ENCODE data around the gene PTGS2.

GRCh38 chr1:186655876-186656275 is 24.3 kb downstream of the PTGS2 start:
- TF ChIP-seq ZNF747 (tag by site-specific recombination; IDR thresholded peaks at IDR 0.05) = no peak
- no peak for TF ChIP-seq ZNF830 (tag by site-specific recombination; IDR thresholded peaks at IDR 0.05; ENCODE audit: low read depth)
- TF ChIP-seq ZNF501 (tag by site-specific recombination; IDR thresholded peaks at IDR 0.05) = no peak
- TF ChIP-seq, protein P1, sequence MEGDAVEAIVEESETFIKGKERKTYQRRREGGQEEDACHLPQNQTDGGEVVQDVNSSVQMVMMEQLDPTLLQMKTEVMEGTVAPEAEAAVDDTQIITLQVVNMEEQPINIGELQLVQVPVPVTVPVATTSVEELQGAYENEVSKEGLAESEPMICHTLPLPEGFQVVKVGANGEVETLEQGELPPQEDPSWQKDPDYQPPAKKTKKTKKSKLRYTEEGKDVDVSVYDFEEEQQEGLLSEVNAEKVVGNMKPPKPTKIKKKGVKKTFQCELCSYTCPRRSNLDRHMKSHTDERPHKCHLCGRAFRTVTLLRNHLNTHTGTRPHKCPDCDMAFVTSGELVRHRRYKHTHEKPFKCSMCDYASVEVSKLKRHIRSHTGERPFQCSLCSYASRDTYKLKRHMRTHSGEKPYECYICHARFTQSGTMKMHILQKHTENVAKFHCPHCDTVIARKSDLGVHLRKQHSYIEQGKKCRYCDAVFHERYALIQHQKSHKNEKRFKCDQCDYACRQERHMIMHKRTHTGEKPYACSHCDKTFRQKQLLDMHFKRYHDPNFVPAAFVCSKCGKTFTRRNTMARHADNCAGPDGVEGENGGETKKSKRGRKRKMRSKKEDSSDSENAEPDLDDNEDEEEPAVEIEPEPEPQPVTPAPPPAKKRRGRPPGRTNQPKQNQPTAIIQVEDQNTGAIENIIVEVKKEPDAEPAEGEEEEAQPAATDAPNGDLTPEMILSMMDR (tag by site-specific recombination; IDR thresholded peaks at IDR 0.05) = no peak
- TF ChIP-seq RBAK (tag by site-specific recombination; IDR thresholded peaks at IDR 0.05) = no peak
- no peak for TF ChIP-seq ZNF76 (tag by site-specific recombination; IDR thresholded peaks at IDR 0.05; ENCODE audit: borderline replicate concordance, low read depth)
- no peak for TF ChIP-seq KLF16 (tag by site-specific recombination; IDR thresholded peaks at IDR 0.05)
- TF ChIP-seq ZBTB1 (tag by site-specific recombination; IDR thresholded peaks at IDR 0.05) = no peak
